ENCODE data around the gene CHIT1. TPM values are rescaled to one million over a fixed set of nuclear protein-coding genes. Genes with fewer than 3 reads are reported as not detected.

Gene CHIT1
- total and polyA plus RNA-seq, 2 of the 13 experiments (the other 11 are each of a cell fraction or from before 2014, with no cell fraction given) = not detected

DNA sequence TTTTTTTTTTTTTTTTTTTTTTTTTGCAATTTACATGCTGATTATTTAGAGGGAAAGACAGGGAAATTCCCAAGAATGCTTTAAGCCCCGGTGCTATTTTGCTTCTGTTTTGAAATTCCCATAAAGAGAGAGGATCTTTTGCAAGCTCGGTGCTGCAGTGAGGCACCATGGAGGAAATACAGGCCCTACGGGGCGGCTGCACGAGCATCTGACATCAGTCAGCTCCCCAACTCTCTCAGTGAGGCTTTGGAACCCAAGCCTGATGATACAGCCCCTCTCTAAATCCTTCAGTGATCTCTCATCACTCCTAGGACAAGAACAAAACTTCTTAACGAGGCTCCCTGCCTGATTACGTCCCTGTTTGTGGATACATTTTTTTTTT lies 42.2 kb downstream of the CHIT1 start (continued):
- TF ChIP-seq, protein P1, sequence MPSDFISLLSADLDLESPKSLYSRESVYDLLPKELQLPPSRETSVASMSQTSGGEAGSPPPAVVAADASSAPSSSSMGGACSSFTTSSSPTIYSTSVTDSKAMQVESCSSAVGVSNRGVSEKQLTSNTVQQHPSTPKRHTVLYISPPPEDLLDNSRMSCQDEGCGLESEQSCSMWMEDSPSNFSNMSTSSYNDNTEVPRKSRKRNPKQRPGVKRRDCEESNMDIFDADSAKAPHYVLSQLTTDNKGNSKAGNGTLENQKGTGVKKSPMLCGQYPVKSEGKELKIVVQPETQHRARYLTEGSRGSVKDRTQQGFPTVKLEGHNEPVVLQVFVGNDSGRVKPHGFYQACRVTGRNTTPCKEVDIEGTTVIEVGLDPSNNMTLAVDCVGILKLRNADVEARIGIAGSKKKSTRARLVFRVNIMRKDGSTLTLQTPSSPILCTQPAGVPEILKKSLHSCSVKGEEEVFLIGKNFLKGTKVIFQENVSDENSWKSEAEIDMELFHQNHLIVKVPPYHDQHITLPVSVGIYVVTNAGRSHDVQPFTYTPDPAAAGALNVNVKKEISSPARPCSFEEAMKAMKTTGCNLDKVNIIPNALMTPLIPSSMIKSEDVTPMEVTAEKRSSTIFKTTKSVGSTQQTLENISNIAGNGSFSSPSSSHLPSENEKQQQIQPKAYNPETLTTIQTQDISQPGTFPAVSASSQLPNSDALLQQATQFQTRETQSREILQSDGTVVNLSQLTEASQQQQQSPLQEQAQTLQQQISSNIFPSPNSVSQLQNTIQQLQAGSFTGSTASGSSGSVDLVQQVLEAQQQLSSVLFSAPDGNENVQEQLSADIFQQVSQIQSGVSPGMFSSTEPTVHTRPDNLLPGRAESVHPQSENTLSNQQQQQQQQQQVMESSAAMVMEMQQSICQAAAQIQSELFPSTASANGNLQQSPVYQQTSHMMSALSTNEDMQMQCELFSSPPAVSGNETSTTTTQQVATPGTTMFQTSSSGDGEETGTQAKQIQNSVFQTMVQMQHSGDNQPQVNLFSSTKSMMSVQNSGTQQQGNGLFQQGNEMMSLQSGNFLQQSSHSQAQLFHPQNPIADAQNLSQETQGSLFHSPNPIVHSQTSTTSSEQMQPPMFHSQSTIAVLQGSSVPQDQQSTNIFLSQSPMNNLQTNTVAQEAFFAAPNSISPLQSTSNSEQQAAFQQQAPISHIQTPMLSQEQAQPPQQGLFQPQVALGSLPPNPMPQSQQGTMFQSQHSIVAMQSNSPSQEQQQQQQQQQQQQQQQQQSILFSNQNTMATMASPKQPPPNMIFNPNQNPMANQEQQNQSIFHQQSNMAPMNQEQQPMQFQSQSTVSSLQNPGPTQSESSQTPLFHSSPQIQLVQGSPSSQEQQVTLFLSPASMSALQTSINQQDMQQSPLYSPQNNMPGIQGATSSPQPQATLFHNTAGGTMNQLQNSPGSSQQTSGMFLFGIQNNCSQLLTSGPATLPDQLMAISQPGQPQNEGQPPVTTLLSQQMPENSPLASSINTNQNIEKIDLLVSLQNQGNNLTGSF (CRISPR knock-in tag; IDR thresholded peaks at IDR 0.05) = no peak
- TF ChIP-seq ZNF713 (CRISPR knock-in tag; IDR thresholded peaks at IDR 0.05) (no peak), YEATS2 (CRISPR knock-in tag; IDR thresholded peaks at IDR 0.05; ENCODE audit: borderline replicate concordance) (no peak), ZMYM2 (CRISPR knock-in tag; IDR thresholded peaks at IDR 0.05) (no peak), SETDB1 (CRISPR knock-in tag; IDR thresholded peaks at IDR 0.05; ENCODE audit: borderline replicate concordance) (no peak), SRF (IDR thresholded peaks at IDR 0.05; ENCODE audit: low read depth, low read length) (no peak), ZNF260 (CRISPR knock-in tag; IDR thresholded peaks at IDR 0.05; ENCODE audit: borderline replicate concordance, low read depth) (no peak), MXI1 (IDR thresholded peaks at IDR 0.05; ENCODE audit: borderline replicate concordance, low read depth, low read length) (no peak), PCBP2 (optimal IDR thresholded peaks at IDR 0.05; ENCODE audit: low read depth, low read length, poor library complexity, severe bottlenecking) (no peak)
- TF ChIP-seq, protein P2, sequence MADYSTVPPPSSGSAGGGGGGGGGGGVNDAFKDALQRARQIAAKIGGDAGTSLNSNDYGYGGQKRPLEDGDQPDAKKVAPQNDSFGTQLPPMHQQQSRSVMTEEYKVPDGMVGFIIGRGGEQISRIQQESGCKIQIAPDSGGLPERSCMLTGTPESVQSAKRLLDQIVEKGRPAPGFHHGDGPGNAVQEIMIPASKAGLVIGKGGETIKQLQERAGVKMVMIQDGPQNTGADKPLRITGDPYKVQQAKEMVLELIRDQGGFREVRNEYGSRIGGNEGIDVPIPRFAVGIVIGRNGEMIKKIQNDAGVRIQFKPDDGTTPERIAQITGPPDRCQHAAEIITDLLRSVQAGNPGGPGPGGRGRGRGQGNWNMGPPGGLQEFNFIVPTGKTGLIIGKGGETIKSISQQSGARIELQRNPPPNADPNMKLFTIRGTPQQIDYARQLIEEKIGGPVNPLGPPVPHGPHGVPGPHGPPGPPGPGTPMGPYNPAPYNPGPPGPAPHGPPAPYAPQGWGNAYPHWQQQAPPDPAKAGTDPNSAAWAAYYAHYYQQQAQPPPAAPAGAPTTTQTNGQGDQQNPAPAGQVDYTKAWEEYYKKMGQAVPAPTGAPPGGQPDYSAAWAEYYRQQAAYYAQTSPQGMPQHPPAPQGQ (CRISPR knock-in tag; IDR thresholded peaks at IDR 0.05; ENCODE audit: borderline replicate concordance) = no peak
- TF ChIP-seq, protein P3, sequence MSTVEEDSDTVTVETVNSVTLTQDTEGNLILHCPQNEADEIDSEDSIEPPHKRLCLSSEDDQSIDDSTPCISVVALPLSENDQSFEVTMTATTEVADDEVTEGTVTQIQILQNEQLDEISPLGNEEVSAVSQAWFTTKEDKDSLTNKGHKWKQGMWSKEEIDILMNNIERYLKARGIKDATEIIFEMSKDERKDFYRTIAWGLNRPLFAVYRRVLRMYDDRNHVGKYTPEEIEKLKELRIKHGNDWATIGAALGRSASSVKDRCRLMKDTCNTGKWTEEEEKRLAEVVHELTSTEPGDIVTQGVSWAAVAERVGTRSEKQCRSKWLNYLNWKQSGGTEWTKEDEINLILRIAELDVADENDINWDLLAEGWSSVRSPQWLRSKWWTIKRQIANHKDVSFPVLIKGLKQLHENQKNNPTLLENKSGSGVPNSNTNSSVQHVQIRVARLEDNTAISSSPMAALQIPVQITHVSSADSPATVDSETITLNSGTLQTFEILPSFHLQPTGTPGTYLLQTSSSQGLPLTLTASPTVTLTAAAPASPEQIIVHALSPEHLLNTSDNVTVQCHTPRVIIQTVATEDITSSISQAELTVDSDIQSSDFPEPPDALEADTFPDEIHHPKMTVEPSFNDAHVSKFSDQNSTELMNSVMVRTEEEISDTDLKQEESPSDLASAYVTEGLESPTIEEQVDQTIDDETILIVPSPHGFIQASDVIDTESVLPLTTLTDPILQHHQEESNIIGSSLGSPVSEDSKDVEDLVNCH (CRISPR knock-in tag; IDR thresholded peaks at IDR 0.05) = no peak
- TF ChIP-seq, protein P4, sequence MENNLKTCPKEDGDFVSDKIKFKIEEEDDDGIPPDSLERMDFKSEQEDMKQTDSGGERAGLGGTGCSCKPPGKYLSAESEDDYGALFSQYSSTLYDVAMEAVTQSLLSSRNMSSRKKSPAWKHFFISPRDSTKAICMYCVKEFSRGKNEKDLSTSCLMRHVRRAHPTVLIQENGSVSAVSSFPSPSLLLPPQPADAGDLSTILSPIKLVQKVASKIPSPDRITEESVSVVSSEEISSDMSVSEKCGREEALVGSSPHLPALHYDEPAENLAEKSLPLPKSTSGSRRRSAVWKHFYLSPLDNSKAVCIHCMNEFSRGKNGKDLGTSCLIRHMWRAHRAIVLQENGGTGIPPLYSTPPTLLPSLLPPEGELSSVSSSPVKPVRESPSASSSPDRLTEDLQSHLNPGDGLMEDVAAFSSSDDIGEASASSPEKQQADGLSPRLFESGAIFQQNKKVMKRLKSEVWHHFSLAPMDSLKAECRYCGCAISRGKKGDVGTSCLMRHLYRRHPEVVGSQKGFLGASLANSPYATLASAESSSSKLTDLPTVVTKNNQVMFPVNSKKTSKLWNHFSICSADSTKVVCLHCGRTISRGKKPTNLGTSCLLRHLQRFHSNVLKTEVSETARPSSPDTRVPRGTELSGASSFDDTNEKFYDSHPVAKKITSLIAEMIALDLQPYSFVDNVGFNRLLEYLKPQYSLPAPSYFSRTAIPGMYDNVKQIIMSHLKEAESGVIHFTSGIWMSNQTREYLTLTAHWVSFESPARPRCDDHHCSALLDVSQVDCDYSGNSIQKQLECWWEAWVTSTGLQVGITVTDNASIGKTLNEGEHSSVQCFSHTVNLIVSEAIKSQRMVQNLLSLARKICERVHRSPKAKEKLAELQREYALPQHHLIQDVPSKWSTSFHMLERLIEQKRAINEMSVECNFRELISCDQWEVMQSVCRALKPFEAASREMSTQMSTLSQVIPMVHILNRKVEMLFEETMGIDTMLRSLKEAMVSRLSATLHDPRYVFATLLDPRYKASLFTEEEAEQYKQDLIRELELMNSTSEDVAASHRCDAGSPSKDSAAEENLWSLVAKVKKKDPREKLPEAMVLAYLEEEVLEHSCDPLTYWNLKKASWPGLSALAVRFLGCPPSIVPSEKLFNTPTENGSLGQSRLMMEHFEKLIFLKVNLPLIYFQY (CRISPR knock-in tag; IDR thresholded peaks at IDR 0.05; ENCODE audit: borderline replicate concordance) = no peak

Measured in HepG2 (cell line).